ENCODE results near the gene BEND6.

The BEND6 gene

GRCh38 chr6:56949925-56950495, 4.9 kb upstream of the BEND6 start:
- Histone ChIP-seq H3K36me3 (ENCODE audit: insufficient read depth, low read length) (no peaks in the 10 kb centered on the region), H3K4me1 (ENCODE audit: insufficient read depth, low read length, poor library complexity, severe bottlenecking) (peaks cover 66% of the 10 kb centered on the region), H3K9me2 (replicated peaks; ENCODE audit: low read depth, low read length) (no peaks in the 10 kb centered on the region), H3K9me3 (ENCODE audit: insufficient read depth, low read depth, low read length) (no peaks in the 10 kb centered on the region), H4K20me1 (ENCODE audit: insufficient read depth, low read length, poor library complexity, severe bottlenecking) (no peaks in the 10 kb centered on the region), H3K79me2 (ENCODE audit: insufficient read depth, low read length) (peaks cover 52% of the 10 kb centered on the region), H3F3A (ENCODE audit: low read depth) (no peaks in the 10 kb centered on the region; the same call in 1 of the 2 replicates), H3K27me3 (ENCODE audit: insufficient read depth, low read length, poor library complexity, severe bottlenecking) (no peaks in the 10 kb centered on the region), H3K4me2 (ENCODE audit: low read depth, low read length, poor library complexity, severe bottlenecking) (peak overlapping the region; percentile 56), H2AFZ (ENCODE audit: low read length) (no peak overlapping the region), H3K4me3 (ENCODE audit: low read length, poor library complexity, severe bottlenecking) (peak overlapping the region; percentile 78), H3K9ac (ENCODE audit: low read depth, low read length, poor library complexity, severe bottlenecking) (peak overlapping the region; percentile 81)
- TF ChIP-seq, protein P1, sequence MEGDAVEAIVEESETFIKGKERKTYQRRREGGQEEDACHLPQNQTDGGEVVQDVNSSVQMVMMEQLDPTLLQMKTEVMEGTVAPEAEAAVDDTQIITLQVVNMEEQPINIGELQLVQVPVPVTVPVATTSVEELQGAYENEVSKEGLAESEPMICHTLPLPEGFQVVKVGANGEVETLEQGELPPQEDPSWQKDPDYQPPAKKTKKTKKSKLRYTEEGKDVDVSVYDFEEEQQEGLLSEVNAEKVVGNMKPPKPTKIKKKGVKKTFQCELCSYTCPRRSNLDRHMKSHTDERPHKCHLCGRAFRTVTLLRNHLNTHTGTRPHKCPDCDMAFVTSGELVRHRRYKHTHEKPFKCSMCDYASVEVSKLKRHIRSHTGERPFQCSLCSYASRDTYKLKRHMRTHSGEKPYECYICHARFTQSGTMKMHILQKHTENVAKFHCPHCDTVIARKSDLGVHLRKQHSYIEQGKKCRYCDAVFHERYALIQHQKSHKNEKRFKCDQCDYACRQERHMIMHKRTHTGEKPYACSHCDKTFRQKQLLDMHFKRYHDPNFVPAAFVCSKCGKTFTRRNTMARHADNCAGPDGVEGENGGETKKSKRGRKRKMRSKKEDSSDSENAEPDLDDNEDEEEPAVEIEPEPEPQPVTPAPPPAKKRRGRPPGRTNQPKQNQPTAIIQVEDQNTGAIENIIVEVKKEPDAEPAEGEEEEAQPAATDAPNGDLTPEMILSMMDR (conservative IDR thresholded peaks at IDR 0.05; ENCODE audit: low read length): no peak
- no peak for TF ChIP-seq EZH2phosphoT487 (IDR thresholded peaks at IDR 0.05; ENCODE audit: borderline replicate concordance)

GRCh38 chr6:56951049-56951831, 3.7 kb upstream of the BEND6 start:
- Histone ChIP-seq H3K9me3 (ENCODE audit: insufficient read depth, low read depth, low read length) (no peaks in the 10 kb centered on the region), H3K9ac (ENCODE audit: low read depth, low read length, poor library complexity, severe bottlenecking) (peak overlapping the region; percentile 81), H3K4me3 (ENCODE audit: low read length, poor library complexity, severe bottlenecking) (peak overlapping the region; percentile 78), H4K20me1 (ENCODE audit: insufficient read depth, low read length, poor library complexity, severe bottlenecking) (no peaks in the 10 kb centered on the region), H3K79me2 (ENCODE audit: insufficient read depth, low read length) (peaks cover 52% of the 10 kb centered on the region), H3K4me2 (ENCODE audit: low read depth, low read length, poor library complexity, severe bottlenecking) (peak overlapping the region; percentile 56), H3K4me1 (ENCODE audit: insufficient read depth, low read length, poor library complexity, severe bottlenecking) (peaks cover 69% of the 10 kb centered on the region), H2AFZ (ENCODE audit: low read length) (no peak overlapping the region), H3K36me3 (ENCODE audit: insufficient read depth, low read length) (no peaks in the 10 kb centered on the region), H3K27me3 (ENCODE audit: insufficient read depth, low read length, poor library complexity, severe bottlenecking) (no peaks in the 10 kb centered on the region), H3F3A (ENCODE audit: low read depth) (peaks cover 2% of the 10 kb centered on the region; the same call in 1 of the 2 replicates), H3K9me2 (replicated peaks; ENCODE audit: low read depth, low read length) (no peaks in the 10 kb centered on the region)
- TF ChIP-seq EZH2phosphoT487 (IDR thresholded peaks at IDR 0.05; ENCODE audit: borderline replicate concordance): no peak
- TF ChIP-seq, protein P1 (conservative IDR thresholded peaks at IDR 0.05; ENCODE audit: low read length): no peak

- Histone ChIP-seq H3K27me3 (ENCODE audit: insufficient read depth, low read length, poor library complexity, severe bottlenecking) (no peaks in the 10 kb centered on the region), H4K20me1 (ENCODE audit: insufficient read depth, low read length, poor library complexity, severe bottlenecking) (no peaks in the 10 kb centered on the region), H3K9ac (ENCODE audit: low read depth, low read length, poor library complexity, severe bottlenecking) (peak overlapping the region; percentile 81), H3K4me1 (ENCODE audit: insufficient read depth, low read length, poor library complexity, severe bottlenecking) (peaks cover 77% of the 10 kb centered on the region), H3K36me3 (ENCODE audit: insufficient read depth, low read length) (no peaks in the 10 kb centered on the region), H3K4me2 (ENCODE audit: low read depth, low read length, poor library complexity, severe bottlenecking) (peak overlapping the region; percentile 56), H3K4me3 (ENCODE audit: low read length, poor library complexity, severe bottlenecking) (peak overlapping the region; percentile 78), H3K9me2 (replicated peaks; ENCODE audit: low read depth, low read length) (no peaks in the 10 kb centered on the region), H3K79me2 (ENCODE audit: insufficient read depth, low read length) (peaks cover 70% of the 10 kb centered on the region), H3F3A (ENCODE audit: low read depth) (peaks cover 2% of the 10 kb centered on the region; the same call in 1 of the 2 replicates), H2AFZ (ENCODE audit: low read length) (peak overlapping the region; percentile 11; the same call in 1 of the 2 replicates), H3K9me3 (ENCODE audit: insufficient read depth, low read depth, low read length) (no peaks in the 10 kb centered on the region)
- no peak for TF ChIP-seq EZH2phosphoT487 (IDR thresholded peaks at IDR 0.05; ENCODE audit: borderline replicate concordance)
- TF ChIP-seq, protein P1 (conservative IDR thresholded peaks at IDR 0.05; ENCODE audit: low read length): no peak
Measured at GRCh38 chr6:56953597-56954402, 1.1 kb upstream of the BEND6 start.
